HPDE6-E6E7 (cell line): Measurements from ENCODE around the gene TYK2.
"Not testable (repeated sequence)": the region's sequence is repeated elsewhere in the genome, so short reads cannot be mapped to it uniquely, and the experiment has no call there.

Experiments used
- DNase-seq: peaks from one replicate; pipeline ENCODE4 v3.0.0; 2011; ENCODE audit warnings: missing footprints; ENCODE audit errors: extremely low spot score

The TYK2 gene

GRCh38 chr19:10380313-10381102 lies at the start of gene TYK2:
TYK2 (minus strand) TSS chr19:10380572; CDS start chr19:10378406, 2,166 bp downstream.
- peak; percentile 100 for DNase-seq

GRCh38 chr19:10428996-10429381 lies 48.6 kb upstream of the TYK2 start:
- no peak for DNase-seq

- no peak for DNase-seq
These were observed 46.8 kb upstream of the TYK2 start for GRCh38 chr19:10427169-10427568.

- DNase-seq: no peak
These were observed 43.8 kb upstream of the TYK2 start for GRCh38 chr19:10424011-10424637.

GRCh38 chr19:10422846-10423245 lies 42.5 kb upstream of the TYK2 start:
- no peak for DNase-seq

GRCh38 chr19:10422046-10422461 lies 41.7 kb upstream of the TYK2 start:
- no peak for DNase-seq

- DNase-seq: no peak
These were observed 41.1 kb upstream of the TYK2 start for GRCh38 chr19:10421240-10422045.

GRCh38 chr19:10420444-10421239 lies 40.3 kb upstream of the TYK2 start, which contains the start of gene PDE4A:
PDE4A (plus strand) TSS chr19:10420538; CDS start chr19:10420765, 227 bp downstream.
- no peak for DNase-seq

- DNase-seq: no peak
These were observed 39.5 kb upstream of the TYK2 start for GRCh38 chr19:10419646-10420443.

GRCh38 chr19:10419200-10419645 lies 38.9 kb upstream of the TYK2 start:
- no peak for DNase-seq

- DNase-seq: no peak
These were observed 38.3 kb upstream of the TYK2 start for GRCh38 chr19:10418485-10419199.

GRCh38 chr19:10418235-10418484 lies 37.8 kb upstream of the TYK2 start:
- no peak for DNase-seq

- no peak for DNase-seq
These were observed 37.3 kb upstream of the TYK2 start for GRCh38 chr19:10417541-10418234.

- no peak for DNase-seq
These were observed 36.2 kb upstream of the TYK2 start for GRCh38 chr19:10416380-10417257.

- no peak for DNase-seq
These were observed 35.7 kb upstream of the TYK2 start for GRCh38 chr19:10416083-10416379.

- no peak for DNase-seq
These were observed 32.0 kb upstream of the TYK2 start for GRCh38 chr19:10412257-10412977.

GRCh38 chr19:10411224-10411623 lies 30.9 kb upstream of the TYK2 start:
- not testable (repeated sequence) for DNase-seq
